Stimulated activated naive CD8-positive, alpha-beta T cell treated with anti-CD3 and anti-CD28 coated beads, Interleukin-15, amount 100 ng/mL, for 72 hours (primary cell): Measurements from ENCODE around the gene TAF11.
"Not testable (repeated sequence)": the region's sequence is repeated elsewhere in the genome, so short reads cannot be mapped to it uniquely, and the experiment has no call there.

ENCODE experiments used
- ATAC-seq: fragments of 150-1000 bp; cut with Tn5 transposase; 2 replicates; pipeline ENCODE4 v1.10.0; 2021; ENCODE audit warnings: mild to moderate bottlenecking, moderate library complexity
- DNase-seq, 2 donors: peaks; one replicate each; pipeline ENCODE4 v3.0.0; 2021 to 2022
- H3K27ac Mint-ChIP-seq, 2 donors: one replicate each; pipeline ENCODE4 v1.8.0; 2022; ENCODE audit warnings: mild to moderate bottlenecking in 2 of 2, mixed read lengths in 2 of 2, moderate library complexity in 2 of 2
- H3K27me3 Mint-ChIP-seq: one replicate; pipeline ENCODE4 v1.8.0; 2022; ENCODE audit warnings: mixed read lengths
- H3K4me1 Mint-ChIP-seq: one replicate; pipeline ENCODE4 v1.8.0; 2022; ENCODE audit warnings: mild to moderate bottlenecking, mixed read lengths
- H3K4me3 Mint-ChIP-seq, 2 donors: one replicate each; pipeline ENCODE4 v1.8.0; 2022; ENCODE audit warnings: mild to moderate bottlenecking in 2 of 2, mixed read lengths in 2 of 2, moderate library complexity in 1 of 2
- H3K9me3 Mint-ChIP-seq, 2 donors: one replicate each; pipeline ENCODE4 v1.8.0; 2022; ENCODE audit warnings: mixed read lengths in 2 of 2

TAF11 gene

DNA sequence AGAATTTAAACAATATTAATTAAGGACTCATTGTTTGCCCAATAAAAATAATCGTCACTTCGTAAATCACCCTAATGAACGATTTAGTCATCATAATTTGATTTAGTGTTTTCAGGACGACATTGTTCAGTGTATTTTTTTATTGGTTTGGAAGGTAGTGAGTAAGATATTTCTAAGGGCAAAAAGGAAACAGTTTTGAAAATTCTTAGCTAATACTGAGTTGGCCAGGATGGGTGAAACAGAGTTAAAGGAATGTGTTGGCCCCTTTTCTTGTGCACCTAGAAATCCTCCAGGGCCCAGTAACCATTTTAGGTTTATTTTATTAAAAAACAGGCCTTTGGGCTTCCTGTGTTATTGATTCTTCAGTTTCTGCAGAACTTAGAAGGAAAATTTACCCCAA, 26.5 kb upstream of the TAF11 start:
- Mint-ChIP-seq H3K27ac (no peak overlapping the region), H3K4me1 (peaks cover 44% of the 10 kb centered on the region), H3K27me3 (peaks cover 23% of the 10 kb centered on the region), H3K9me3 (no peaks in the 10 kb centered on the region), H3K4me3 (no peak overlapping the region)
- ATAC-seq (no peak), DNase-seq (no peak)

DNA sequence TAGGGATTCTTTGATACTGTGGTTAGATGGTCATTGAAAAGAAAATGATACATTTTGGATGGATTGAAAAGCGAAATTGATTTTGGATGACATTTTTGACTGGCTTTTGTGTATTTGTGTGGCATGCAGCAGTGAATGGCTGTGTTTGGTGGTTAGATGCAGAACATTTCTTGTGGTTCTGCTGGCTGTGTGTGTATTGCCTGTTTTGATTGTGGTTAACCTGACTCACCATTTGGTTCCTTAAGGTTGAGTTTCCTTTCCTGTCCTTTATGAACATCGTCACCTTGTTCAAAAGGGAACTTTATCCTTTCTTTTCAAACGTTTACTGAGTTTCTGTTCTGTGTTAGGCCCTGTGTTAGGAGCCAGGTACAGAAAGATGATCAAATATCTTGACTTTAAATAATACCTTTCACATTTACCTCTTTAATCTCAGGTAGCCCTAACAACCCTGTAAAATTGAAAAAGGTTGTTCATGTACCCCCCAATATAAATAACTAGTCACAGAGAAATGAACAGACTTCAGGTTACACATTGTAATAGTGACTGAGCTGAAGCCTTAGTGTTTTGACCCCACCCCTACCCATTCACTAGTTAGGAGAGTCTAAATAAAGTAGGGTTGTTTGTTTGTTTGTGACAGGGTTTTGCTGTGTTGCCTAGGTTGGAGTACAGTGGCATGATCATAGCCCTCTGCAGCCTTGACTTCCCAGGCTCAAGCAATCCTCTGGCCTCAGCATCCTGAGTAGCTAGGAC, 25.0 kb upstream of the TAF11 start:
- Mint-ChIP-seq H3K27ac (peak overlapping the region; percentile 27 to 34), H3K27me3 (peaks cover 26% of the 10 kb centered on the region), H3K4me3 (peak overlapping the region; percentile 24 to 25), H3K4me1 (peaks cover 46% of the 10 kb centered on the region), H3K9me3 (no peaks in the 10 kb centered on the region)
- ATAC-seq (peak; percentile 99), DNase-seq (peak; percentile 52 to 74)

DNA sequence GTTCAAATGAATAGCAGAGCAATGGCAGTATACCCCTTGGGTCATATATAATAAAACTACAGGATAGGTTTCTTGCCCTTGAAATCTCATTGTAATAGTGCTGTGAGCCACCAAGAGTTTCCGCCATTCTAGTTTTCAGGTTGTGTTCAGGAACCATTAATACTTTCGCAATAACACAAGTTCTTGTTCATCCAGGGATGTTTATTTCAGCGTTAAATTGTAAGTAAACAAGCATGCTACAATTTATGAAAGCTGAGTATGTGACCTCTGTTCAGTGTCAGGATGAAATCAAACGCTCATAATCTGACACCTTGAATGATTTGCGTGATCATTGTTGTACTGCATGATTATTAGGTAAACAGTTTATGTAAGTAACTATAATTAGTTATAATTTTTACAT, 24.0 kb upstream of the TAF11 start:
- Mint-ChIP-seq H3K27ac (no peak overlapping the region), H3K4me3 (no peak overlapping the region), H3K27me3 (peaks cover 26% of the 10 kb centered on the region), H3K9me3 (no peaks in the 10 kb centered on the region), H3K4me1 (peaks cover 46% of the 10 kb centered on the region)
- no peak for DNase-seq
- no peak for ATAC-seq

DNA sequence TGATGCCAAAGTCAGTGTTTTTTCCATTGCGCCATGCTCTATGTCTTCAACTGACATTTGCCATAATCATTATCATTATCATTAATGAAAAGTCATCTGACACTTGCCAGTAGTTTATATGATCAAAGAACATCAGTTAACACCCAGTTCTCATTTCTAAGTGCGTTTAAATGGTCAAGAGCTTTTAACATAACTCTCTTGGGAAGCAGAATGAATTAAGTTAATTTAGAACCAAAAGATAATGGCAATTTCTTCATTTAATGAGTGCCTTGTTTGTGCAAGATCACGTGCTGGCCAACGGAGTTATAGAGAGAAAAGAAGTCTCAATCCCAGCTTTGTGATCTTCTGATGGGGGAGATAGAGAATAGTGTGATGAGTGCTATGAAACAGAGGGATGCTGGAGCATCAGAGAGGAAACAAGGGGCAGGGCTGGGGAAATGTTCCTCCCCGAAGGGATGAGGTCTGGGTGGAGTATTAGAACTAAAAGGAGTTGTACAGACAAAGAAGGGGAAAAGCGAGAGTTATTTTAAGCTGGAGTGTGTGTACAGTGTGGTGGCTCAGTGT, 21.6 kb upstream of the TAF11 start:
- H3K4me3 Mint-ChIP-seq: no peak overlapping the region
- peaks cover 63% of the 10 kb centered on the region for H3K4me1 Mint-ChIP-seq
- DNase-seq: no peak
- no peaks in the 10 kb centered on the region for H3K9me3 Mint-ChIP-seq
- peaks cover 26% of the 10 kb centered on the region for H3K27me3 Mint-ChIP-seq
- H3K27ac Mint-ChIP-seq: no peak overlapping the region
- no peak for ATAC-seq

DNA sequence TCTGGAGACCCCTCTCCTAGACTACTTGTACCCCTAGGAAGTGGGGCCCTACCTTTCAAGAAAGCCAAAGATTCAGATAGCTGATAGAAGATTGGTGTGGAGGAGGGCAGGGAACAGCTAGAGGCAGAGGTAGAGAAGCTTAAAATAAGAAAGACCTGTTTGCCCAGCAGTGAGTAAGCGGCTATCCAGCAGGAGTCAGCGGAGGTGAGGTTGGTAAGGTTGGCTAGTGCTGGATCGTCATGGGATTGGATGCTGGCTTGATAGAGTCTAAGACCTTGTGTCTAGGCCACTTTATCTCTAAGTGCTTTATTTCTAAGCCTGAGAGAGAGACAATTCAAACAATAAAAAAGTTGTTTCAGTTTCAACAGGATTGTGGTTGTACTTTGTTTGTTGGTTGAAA, 20.4 kb upstream of the TAF11 start:
- H3K4me3 Mint-ChIP-seq: no peak overlapping the region
- ATAC-seq (no peak), DNase-seq (no peak)
- H3K27ac Mint-ChIP-seq: peak overlapping the region in 1 of 2 donors; percentile 45
- no peaks in the 10 kb centered on the region for H3K9me3 Mint-ChIP-seq
- peaks cover 55% of the 10 kb centered on the region for H3K4me1 Mint-ChIP-seq
- H3K27me3 Mint-ChIP-seq: peaks cover 26% of the 10 kb centered on the region

DNA sequence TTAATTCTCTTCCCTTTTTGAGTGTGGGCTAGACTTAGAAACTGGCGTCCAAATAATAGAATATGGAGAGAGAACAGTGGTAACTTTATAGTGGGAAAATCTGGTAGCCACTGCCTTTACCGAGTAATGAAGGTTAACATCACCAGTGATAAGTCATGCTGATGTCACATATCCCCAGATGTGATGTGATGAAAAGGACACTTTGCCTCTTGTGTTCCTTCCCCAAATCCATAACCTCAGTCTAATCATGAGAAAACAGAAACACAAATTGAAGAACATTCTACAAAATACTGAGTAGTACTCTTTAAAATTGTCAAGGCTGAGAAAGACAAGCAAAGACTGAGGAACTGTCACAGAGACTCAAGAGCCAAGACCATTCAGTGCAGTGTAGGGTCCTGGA, 19.0 kb upstream of the TAF11 start:
- Mint-ChIP-seq H3K4me3 (no peak overlapping the region), H3K9me3 (no peaks in the 10 kb centered on the region), H3K27ac (no peak overlapping the region), H3K4me1 (peaks cover 42% of the 10 kb centered on the region), H3K27me3 (peaks cover 26% of the 10 kb centered on the region)
- ATAC-seq: no peak
- no peak for DNase-seq

DNA sequence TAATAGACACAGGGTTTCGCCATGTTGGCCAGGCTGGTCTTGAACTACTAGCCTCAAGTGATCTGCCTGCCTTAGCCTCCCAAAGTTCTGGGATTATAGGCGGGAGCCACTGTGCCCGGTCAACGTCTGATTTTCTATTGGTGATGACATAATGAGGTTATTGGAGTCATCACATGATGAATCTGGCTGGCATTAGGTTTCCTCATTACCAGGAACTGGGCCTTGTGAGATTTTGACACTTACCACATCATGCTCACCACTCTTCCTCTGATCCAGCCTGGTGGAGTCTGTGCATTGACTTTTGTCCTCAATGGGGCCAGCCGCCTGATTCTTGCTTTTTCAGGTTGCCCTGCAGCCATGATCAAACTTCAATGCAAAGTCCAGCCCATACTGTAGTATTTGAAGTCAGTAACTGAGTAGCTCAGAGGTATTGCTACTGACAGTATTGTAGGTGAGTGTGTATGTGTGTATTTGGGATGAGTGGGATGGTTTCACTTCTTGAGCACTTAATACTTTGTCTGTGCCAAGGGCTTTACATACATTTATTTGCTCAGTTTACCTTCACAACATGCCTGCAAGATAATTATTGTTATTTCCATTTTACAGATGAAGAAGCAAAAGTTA, 17.3 kb upstream of the TAF11 start:
- Mint-ChIP-seq H3K9me3 (no peaks in the 10 kb centered on the region), H3K4me3 (no peak overlapping the region), H3K27ac (no peak overlapping the region), H3K4me1 (peaks cover 36% of the 10 kb centered on the region), H3K27me3 (peaks cover 10% of the 10 kb centered on the region)
- ATAC-seq: peak; percentile 89
- peak in 1 of 2 donors; percentile 27 for DNase-seq

DNA sequence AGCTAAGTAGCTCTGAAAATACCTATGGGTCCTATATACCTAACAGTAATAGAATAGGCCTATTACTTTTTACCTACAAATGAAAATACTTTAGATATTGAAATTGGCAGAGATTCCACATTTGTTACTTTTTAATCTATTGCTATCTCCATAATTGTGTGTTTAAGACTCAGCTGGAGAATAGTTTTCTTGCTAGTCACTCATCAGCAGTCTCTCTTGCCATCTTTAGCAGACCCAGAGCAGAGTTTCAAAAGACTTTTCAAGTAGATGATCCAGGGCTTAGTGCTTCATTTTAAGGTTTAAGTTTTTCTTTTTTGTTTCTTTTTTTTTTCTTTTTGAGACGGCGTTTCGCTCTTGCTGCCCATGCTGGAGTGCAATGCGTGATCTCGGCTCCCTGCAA, 14.1 kb upstream of the TAF11 start:
- DNase-seq (no peak), ATAC-seq (no peak)
- H3K27ac Mint-ChIP-seq: peak overlapping the region; percentile 35 to 78
- no peaks in the 10 kb centered on the region for H3K9me3 Mint-ChIP-seq
- peaks cover 34% of the 10 kb centered on the region for H3K4me1 Mint-ChIP-seq
- H3K27me3 Mint-ChIP-seq: no peaks in the 10 kb centered on the region
- H3K4me3 Mint-ChIP-seq: no peak overlapping the region

DNA sequence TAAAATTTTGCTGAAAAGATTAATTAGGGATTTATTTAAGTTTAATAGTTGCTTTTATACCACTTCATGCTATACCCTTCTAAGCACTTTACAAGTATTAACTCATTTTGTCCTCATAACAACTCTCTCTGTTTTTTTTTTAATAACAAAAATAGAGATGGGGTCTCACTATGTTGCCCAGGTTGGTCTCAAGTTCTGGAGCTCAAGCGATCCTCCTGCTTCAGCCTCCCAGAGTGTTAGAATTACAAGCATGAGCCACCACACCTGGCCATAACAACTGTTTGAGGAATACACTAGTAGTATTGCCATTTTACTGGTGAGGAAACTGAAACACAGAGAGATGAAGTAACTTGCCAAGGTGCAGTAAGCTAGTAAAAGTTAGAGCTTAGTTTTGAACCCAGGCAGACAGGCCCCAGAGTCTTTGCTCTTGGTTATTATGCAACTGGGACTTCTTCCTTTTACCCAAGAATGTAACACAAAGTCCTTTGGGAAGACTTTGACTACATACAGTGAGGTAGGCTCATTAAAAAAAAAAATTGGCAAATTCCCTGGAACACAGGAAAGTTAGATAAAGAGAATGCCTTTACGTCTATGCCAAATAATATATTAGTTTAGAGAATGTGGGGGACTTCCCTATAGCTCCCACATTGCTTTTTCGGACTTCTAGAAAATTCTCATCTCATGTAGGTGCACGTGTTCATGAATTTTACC, 12.6 kb upstream of the TAF11 start:
- ATAC-seq (no peak), DNase-seq (no peak)
- peaks cover 27% of the 10 kb centered on the region for H3K4me1 Mint-ChIP-seq
- no peaks in the 10 kb centered on the region for H3K9me3 Mint-ChIP-seq
- no peak overlapping the region for H3K4me3 Mint-ChIP-seq
- H3K27me3 Mint-ChIP-seq: no peaks in the 10 kb centered on the region
- no peak overlapping the region for H3K27ac Mint-ChIP-seq

DNA sequence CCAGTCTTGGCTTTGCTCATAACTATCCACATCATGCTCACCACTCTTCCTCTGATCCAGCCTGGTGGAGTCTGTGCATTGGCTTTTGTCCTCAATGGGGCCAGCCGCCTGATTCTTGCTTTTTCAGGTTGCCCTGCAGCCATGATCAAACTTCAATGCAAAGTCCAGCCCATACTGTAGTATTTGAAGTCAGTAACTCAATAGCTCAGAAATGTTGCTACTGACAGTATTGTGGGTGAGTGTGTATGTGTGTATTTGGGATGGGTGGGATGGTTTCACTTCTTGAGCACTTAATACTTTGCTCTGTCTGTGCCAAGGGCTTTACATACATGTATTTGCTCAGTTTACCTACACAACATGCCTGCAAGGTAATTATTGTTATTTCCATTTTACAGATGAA, 11.9 kb upstream of the TAF11 start:
- not testable (repeated sequence) for ATAC-seq, DNase-seq, H3K27ac Mint-ChIP-seq, H3K4me3 Mint-ChIP-seq, H3K9me3 Mint-ChIP-seq, H3K27me3 Mint-ChIP-seq
- peaks cover 20% of the 10 kb centered on the region for H3K4me1 Mint-ChIP-seq

DNA sequence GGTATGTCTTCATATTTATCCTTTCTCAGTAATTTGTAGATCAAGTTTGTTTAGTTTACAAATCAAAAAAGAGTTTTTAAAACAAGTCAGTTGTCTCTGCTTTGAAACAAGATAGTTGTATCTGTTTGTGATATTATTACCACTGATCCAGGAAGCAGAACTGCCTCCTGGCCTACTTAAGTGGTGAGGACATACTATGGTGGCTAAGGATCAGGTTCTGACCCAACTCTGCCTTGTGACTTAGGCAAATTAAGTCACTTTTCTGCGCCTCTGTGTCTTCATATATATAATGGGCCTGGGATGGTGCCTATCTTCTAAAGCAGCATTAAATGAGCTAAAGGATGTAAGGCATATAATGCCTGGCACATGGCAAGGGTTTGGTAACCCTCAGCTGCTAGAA, 9.9 kb upstream of the TAF11 start:
- no peak for DNase-seq
- H3K27me3 Mint-ChIP-seq: no peaks in the 10 kb centered on the region
- no peak for ATAC-seq
- no peak overlapping the region for H3K27ac Mint-ChIP-seq
- H3K4me3 Mint-ChIP-seq: no peak overlapping the region
- H3K4me1 Mint-ChIP-seq: peaks cover 21% of the 10 kb centered on the region
- H3K9me3 Mint-ChIP-seq: no peaks in the 10 kb centered on the region

DNA sequence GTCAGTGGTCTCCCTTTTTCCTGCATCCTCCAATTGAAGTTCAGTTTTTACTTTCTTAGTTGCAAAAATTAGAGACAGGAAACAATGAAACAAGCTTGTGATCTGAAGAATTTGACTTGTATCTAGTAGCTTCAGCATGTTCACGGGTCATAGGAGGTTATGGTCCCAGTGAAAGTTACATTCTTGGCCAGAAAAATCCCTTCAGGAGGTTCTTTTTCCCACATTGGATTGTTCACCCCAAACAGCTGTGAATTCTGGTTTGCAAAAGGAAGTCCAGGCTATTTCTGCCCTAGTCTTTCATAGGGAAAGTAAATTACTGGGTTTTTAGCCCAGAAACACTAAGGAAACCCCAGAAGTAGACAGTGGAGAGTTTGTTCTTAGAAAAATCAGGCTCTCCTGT, 9.3 kb upstream of the TAF11 start:
- no peaks in the 10 kb centered on the region for H3K27me3 Mint-ChIP-seq
- no peaks in the 10 kb centered on the region for H3K9me3 Mint-ChIP-seq
- no peak for ATAC-seq
- H3K4me1 Mint-ChIP-seq: peaks cover 21% of the 10 kb centered on the region
- H3K4me3 Mint-ChIP-seq: no peak overlapping the region
- DNase-seq: no peak
- no peak overlapping the region for H3K27ac Mint-ChIP-seq

DNA sequence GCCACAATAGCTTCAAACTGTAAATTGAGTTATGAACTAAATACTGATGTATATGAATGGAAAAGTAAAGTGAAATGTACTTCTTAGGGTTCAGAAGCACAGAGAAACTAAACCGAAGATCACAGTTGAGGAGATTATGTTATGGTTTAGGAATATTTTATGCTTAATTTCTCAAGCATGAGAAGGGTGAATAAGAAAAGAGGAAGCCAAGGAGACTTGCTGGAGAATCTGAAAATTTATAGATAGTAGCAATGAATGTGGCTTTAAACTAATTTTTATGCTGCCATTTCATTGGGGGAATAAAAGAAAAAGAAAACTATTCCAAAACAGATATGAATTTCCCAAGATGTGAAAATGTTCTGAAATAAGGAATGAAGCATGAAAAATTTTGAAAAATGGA, 6.9 kb upstream of the TAF11 start:
- DNase-seq (no peak), ATAC-seq (no peak)
- Mint-ChIP-seq H3K27ac (no peak overlapping the region), H3K4me1 (peaks cover 22% of the 10 kb centered on the region), H3K9me3 (no peaks in the 10 kb centered on the region), H3K27me3 (no peaks in the 10 kb centered on the region), H3K4me3 (no peak overlapping the region)

DNA sequence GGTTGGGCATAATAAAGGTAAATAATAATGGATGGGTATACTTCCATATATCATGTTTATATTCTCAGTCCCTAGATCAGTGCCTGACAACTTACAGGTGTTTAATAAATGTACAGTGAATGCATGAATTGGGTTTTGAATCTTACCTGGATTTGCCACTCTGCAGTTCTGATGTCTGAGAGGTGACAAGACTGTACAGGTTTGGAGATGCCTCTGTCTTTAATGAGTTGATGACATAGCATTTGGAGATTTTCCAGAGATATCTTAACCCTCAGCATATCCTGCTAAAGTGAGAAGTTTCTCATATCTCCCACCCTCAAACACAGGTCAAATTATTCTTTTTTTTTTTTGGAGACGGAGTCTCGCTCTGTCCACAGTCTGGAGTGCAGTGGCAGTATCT, 3.5 kb upstream of the TAF11 start:
- no peak for ATAC-seq
- no peaks in the 10 kb centered on the region for H3K9me3 Mint-ChIP-seq
- no peak overlapping the region for H3K27ac Mint-ChIP-seq
- H3K4me1 Mint-ChIP-seq: peaks cover 34% of the 10 kb centered on the region
- no peak overlapping the region for H3K4me3 Mint-ChIP-seq
- DNase-seq: no peak
- H3K27me3 Mint-ChIP-seq: no peaks in the 10 kb centered on the region

DNA sequence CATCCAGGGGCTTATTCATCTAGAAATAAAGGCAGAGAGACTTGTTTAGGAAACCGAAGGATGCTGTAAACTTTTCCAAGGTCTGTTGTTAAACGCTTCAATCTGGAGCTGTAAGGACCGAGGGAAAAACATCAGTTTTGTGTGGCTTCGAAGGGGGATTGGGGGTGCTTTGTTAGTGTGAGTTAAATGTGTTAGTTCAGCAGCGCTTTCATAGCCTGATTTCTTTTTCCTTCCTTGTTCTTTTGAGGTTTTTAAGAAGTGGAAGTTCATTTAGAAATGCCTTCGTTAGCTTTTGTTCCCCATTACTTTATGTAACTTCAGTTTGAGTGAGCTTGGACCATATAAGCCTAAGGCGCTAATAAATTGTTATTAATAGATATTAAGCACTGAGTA, 2.7 kb upstream of the TAF11 start:
- DNase-seq: no peak
- peaks cover 41% of the 10 kb centered on the region for H3K4me1 Mint-ChIP-seq

More for the DNA sequence above, 2.7 kb upstream of the TAF11 start:
- H3K27ac Mint-ChIP-seq: no peak overlapping the region
- H3K4me3 Mint-ChIP-seq: peak overlapping the region; percentile 100
- no peaks in the 10 kb centered on the region for H3K9me3 Mint-ChIP-seq
- no peak for ATAC-seq
- H3K27me3 Mint-ChIP-seq: no peaks in the 10 kb centered on the region
